ENCODE results near the gene WIPF3. TPM values are rescaled to one million over a fixed set of nuclear protein-coding genes. Genes with fewer than 3 reads are reported as not detected.

Gene WIPF3
- total RNA-seq, 1 experiment from 2014 or later: 0.26 TPM

- ChIA-PET CTCF (no interaction called here), POLR2A (ENCODE audit: unreplicated experiment) (no interaction called here)
- Histone ChIP-seq H3F3A (ENCODE audit: insufficient read depth, low read depth) (no peaks in the 10 kb centered on the region), H3K27me3 (ENCODE audit: insufficient read depth, low read depth) (peaks cover 21% of the 10 kb centered on the region), H3K4me3 (no peak overlapping the region), H3K9me2 (ENCODE audit: insufficient read depth) (no peaks in the 10 kb centered on the region), H2AFZ (no peak overlapping the region), H3K4me1 (replicated peaks; ENCODE audit: insufficient read depth) (no peaks in the 10 kb centered on the region), H3K4me2 (no peak overlapping the region), H3K79me2 (ENCODE audit: low read depth) (no peaks in the 10 kb centered on the region), H4K20me1 (ENCODE audit: insufficient read depth) (no peaks in the 10 kb centered on the region), H3K9me3 (ENCODE audit: insufficient read depth, low read depth) (no peaks in the 10 kb centered on the region), H3K27ac (no peak overlapping the region), H3K36me3 (ENCODE audit: low read depth) (no peaks in the 10 kb centered on the region)
- BruUV-seq (replicated peaks): no TSS peak
- DNase-seq: no peak
- TF ChIP-seq CTCF (conservative IDR thresholded peaks at IDR 0.05): no peak
- no peak for TF ChIP-seq EZH2 (IDR thresholded peaks at IDR 0.05; ENCODE audit: low read depth)
- intact Hi-C loops (cut with micrococcal nuclease; ENCODE audit: unreplicated experiment): no loop called here
These were observed 1.3 kb upstream of the WIPF3 start for GRCh38 chr7:29805031-29805430.

- H3K9me3 ChIP-seq (ENCODE audit: insufficient read depth, low read depth): no peaks in the 10 kb centered on the region
- TF ChIP-seq EZH2 (IDR thresholded peaks at IDR 0.05; ENCODE audit: low read depth) (no peak), CTCF (conservative IDR thresholded peaks at IDR 0.05) (no peak)
- H3K27me3 ChIP-seq (ENCODE audit: insufficient read depth, low read depth): peaks cover 30% of the 10 kb centered on the region
- no peaks in the 10 kb centered on the region for H3K4me1 ChIP-seq (replicated peaks; ENCODE audit: insufficient read depth)
- no peak overlapping the region for H3K4me2 ChIP-seq
- no peaks in the 10 kb centered on the region for H3F3A ChIP-seq (ENCODE audit: insufficient read depth, low read depth)
- H3K36me3 ChIP-seq (ENCODE audit: low read depth): no peaks in the 10 kb centered on the region
- no peak for DNase-seq
- H3K4me3 ChIP-seq: no peak overlapping the region
- no peaks in the 10 kb centered on the region for H4K20me1 ChIP-seq (ENCODE audit: insufficient read depth)
- H3K79me2 ChIP-seq (ENCODE audit: low read depth): no peaks in the 10 kb centered on the region
- CTCF ChIA-PET: interaction anchor here (0.6 kb wide), 1 partner anchor 170 kb away, joined by 3 read pairs; no protein-coding TSS in a partner anchor
- no TSS peak for BruUV-seq (replicated peaks)
- POLR2A ChIA-PET (ENCODE audit: unreplicated experiment): no interaction called here
- H3K27ac ChIP-seq: no peak overlapping the region
- intact Hi-C loops (cut with micrococcal nuclease; ENCODE audit: unreplicated experiment): no loop called here
- H3K9me2 ChIP-seq (ENCODE audit: insufficient read depth): no peaks in the 10 kb centered on the region
- no peak overlapping the region for H2AFZ ChIP-seq
These were observed 461 bp upstream of the WIPF3 start for GRCh38 chr7:29805886-29806207.

GRCh38 chr7:29806995-29807841 lies 910 bp downstream of the WIPF3 start:
- no peaks in the 10 kb centered on the region for H3K79me2 ChIP-seq (ENCODE audit: low read depth)
- H3K27me3 ChIP-seq (ENCODE audit: insufficient read depth, low read depth): peaks cover 38% of the 10 kb centered on the region
- CTCF ChIA-PET: no interaction called here

More at GRCh38 chr7:29806995-29807841, 910 bp downstream of the WIPF3 start:
- Histone ChIP-seq H3K27ac (no peak overlapping the region), H3K4me1 (replicated peaks; ENCODE audit: insufficient read depth) (no peaks in the 10 kb centered on the region), H2AFZ (no peak overlapping the region), H3K36me3 (ENCODE audit: low read depth) (no peaks in the 10 kb centered on the region), H4K20me1 (ENCODE audit: insufficient read depth) (no peaks in the 10 kb centered on the region), H3K9me2 (ENCODE audit: insufficient read depth) (no peaks in the 10 kb centered on the region), H3K4me2 (no peak overlapping the region), H3F3A (ENCODE audit: insufficient read depth, low read depth) (no peaks in the 10 kb centered on the region), H3K4me3 (no peak overlapping the region), H3K9me3 (ENCODE audit: insufficient read depth, low read depth) (no peaks in the 10 kb centered on the region)
- DNase-seq: peak in 1 of 2 experiments; percentile 24
- intact Hi-C loops (cut with micrococcal nuclease; ENCODE audit: unreplicated experiment): no loop called here
- POLR2A ChIA-PET (ENCODE audit: unreplicated experiment): no interaction called here
- TF ChIP-seq CTCF (conservative IDR thresholded peaks at IDR 0.05): no peak
- no peak for TF ChIP-seq EZH2 (IDR thresholded peaks at IDR 0.05; ENCODE audit: low read depth)
- no TSS peak for BruUV-seq (replicated peaks)
